ENCODE results near the gene ANKS1A. TPM values are rescaled to one million over a fixed set of nuclear protein-coding genes. Genes with fewer than 3 reads are reported as not detected.

Gene ANKS1A
- total RNA-seq, 1 experiment from 2014 or later: 26.5 TPM

DNA sequence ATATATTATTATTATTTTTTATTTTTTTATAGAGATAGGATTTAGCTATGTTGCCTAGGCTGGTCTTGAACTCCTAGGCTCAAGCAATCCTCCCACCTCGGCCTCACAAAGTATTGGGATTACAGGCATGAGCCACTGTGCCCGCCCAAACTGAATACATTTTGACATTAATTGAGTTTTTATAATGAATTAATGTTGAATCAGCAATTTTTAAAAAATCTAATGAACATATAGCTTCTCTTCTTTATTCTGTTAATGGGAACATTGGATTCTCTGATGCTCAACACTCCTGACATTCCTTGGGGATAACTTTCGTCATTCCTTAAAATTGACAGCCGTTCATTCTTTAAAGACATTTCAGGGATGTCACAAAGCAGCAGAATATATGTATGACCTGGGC is 52.4 kb downstream of the ANKS1A start:
- Histone ChIP-seq H3K79me2 (ENCODE audit: insufficient read depth, low read length) (no peaks in the 10 kb centered on the region; the same call in 1 of the 2 replicates), H3K56ac (ENCODE audit: insufficient read length, low read depth, low read length) (no peak overlapping the region), H3K23me2 (ENCODE audit: insufficient read length, low read depth, low read length, poor library complexity, severe bottlenecking) (no peaks in the 10 kb centered on the region), H3K23ac (ENCODE audit: insufficient read length, low read depth, low read length) (no peak overlapping the region), H3K4me1 (ENCODE audit: insufficient read depth, low read length) (no peaks in the 10 kb centered on the region), H2BK120ac (ENCODE audit: low read depth, low read length, poor library complexity, severe bottlenecking) (no peak overlapping the region), H3K9ac (ENCODE audit: extremely low read depth, insufficient read length, low read length) (no peak overlapping the region), H2AK5ac (ENCODE audit: insufficient read length, low read length) (no peak overlapping the region), H3K18ac (ENCODE audit: insufficient read length, low read depth, low read length) (no peak overlapping the region), H2BK15ac (ENCODE audit: low read depth, low read length) (no peak overlapping the region), H3K9me3 (ENCODE audit: control insufficient read depth, low read depth, low read length) (no peaks in the 10 kb centered on the region), H2BK12ac (ENCODE audit: insufficient read length, low read depth, low read length) (no peak overlapping the region), H3T11ph (ENCODE audit: low read length) (no peak overlapping the region), H4K5ac (ENCODE audit: insufficient read length, low read depth, low read length) (no peak overlapping the region), H2BK20ac (ENCODE audit: low read depth, low read length, poor library complexity, severe bottlenecking) (no peak overlapping the region), H3K4me2 (ENCODE audit: insufficient read depth, insufficient read length, low read length) (no peak overlapping the region), H3K79me1 (ENCODE audit: insufficient read depth, low read depth, low read length, poor library complexity, severe bottlenecking) (peaks cover 9% of the 10 kb centered on the region), H3K4ac (ENCODE audit: low read depth, low read length) (no peak overlapping the region), H2BK5ac (ENCODE audit: insufficient read length, low read length) (no peak overlapping the region), H3K27me3 (ENCODE audit: insufficient read depth, low read length) (no peaks in the 10 kb centered on the region), H4K20me1 (ENCODE audit: control insufficient read depth, insufficient read depth, insufficient read length) (no peaks in the 10 kb centered on the region), H4K8ac (replicated peaks; ENCODE audit: insufficient read length, low read depth, low read length) (no peak overlapping the region), H4K91ac (ENCODE audit: insufficient read length, low read depth, low read length) (no peak overlapping the region), H2AFZ (ENCODE audit: low read length) (no peak overlapping the region), H3K27ac (ENCODE audit: insufficient read length, low read depth, low read length) (no peak overlapping the region), H3K14ac (ENCODE audit: insufficient read depth, low read length) (no peak overlapping the region)
- 0 out of 4 replicates have a peak, but pooled peaks cover 3 to 7% of the 10 kb centered on the region in 2 experiments for H3K4me1 Mint-ChIP-seq
- peaks cover 4 to 11% (median 6%) of the 10 kb centered on the region in 3 experiments; a peak in 5 of 7 replicates for H3K36me3 Mint-ChIP-seq (ENCODE audit: insufficient read depth in 1 of 3, low read depth in 3 of 3)
- no peaks in the 10 kb centered on the region for H3K9me3 Mint-ChIP-seq
- H3K27me3 Mint-ChIP-seq (ENCODE audit: low read depth): no peaks in the 10 kb centered on the region
- no peak for DNase-seq
- TF ChIP-seq CTCF (conservative IDR thresholded peaks at IDR 0.05): no peak
- H3K4me3 Mint-ChIP-seq: no peak overlapping the region
- no CpG with 5 or more reads among the region's 4 CpGs for WGBS (ENCODE audit: extremely low coverage, insufficient read length, low lambda C conversion rate)
- H3K27ac Mint-ChIP-seq: no peak overlapping the region

All from H9 (cell line).